T-helper 2 cell (primary cell): ENCODE results near the gene ZBTB18.

ENCODE experiments used
- DNase-seq, 5 experiments: peaks; one replicate each; pipeline versions ENCODE4 v3.0.0 to v3.0.0-alpha.2; 2012 to 2022

ZBTB18 gene

DNA sequence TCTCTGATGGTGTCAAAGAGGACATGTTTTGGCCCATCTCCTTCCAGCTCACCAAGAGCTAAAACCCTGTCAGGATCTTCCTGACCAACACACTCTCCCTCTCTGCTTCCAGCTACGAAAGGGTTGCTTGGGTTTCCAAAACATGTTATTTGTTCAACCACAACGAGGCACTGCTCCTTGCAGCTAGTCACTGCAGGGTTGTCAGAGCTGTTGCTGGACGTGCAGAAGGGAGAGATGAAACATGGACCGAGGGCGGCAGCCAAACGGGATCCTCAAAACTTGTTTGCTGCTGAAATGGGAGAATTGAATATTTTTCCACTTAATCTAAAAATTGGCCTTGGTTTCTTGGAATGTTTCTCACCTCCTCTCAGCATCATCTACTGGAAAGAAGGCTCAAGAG, 12.4 kb downstream of the ZBTB18 start:
- DNase-seq, result no peak

GRCh38 chr1:244064621-244065020, 13.5 kb downstream of the ZBTB18 start:
- no peak for DNase-seq

- no peak for DNase-seq
Observed at GRCh38 chr1:244065063-244065793, 14.1 kb downstream of the ZBTB18 start.

DNA sequence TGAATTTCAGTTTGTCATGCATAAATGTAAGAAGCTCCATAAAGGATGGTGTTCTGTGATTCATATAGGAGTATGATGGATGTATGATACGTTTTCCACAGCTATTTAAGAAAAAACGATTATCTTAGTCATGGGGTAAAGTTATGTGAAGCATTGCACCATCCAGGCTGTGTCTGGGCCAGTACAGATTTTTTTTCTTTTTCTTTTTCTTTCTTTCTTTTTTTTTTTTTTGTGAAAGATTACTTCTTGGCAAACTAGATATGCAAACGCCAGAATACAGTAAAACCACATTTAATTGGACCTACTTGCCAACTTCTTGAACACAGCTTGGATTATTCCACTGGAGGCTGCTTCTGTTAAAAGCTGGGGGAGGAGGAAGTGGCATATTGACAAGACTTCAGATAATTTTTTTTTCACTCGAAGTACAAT, 14.9 kb downstream of the ZBTB18 start:
- DNase-seq, result no peak

GRCh38 chr1:244066954-244067716, 16.1 kb downstream of the ZBTB18 start:
- no peak for DNase-seq

GRCh38 chr1:244067893-244068292, 16.8 kb downstream of the ZBTB18 start:
- DNase-seq, result no peak

GRCh38 chr1:244068567-244068966, 17.5 kb downstream of the ZBTB18 start:
- no peak for DNase-seq

DNA sequence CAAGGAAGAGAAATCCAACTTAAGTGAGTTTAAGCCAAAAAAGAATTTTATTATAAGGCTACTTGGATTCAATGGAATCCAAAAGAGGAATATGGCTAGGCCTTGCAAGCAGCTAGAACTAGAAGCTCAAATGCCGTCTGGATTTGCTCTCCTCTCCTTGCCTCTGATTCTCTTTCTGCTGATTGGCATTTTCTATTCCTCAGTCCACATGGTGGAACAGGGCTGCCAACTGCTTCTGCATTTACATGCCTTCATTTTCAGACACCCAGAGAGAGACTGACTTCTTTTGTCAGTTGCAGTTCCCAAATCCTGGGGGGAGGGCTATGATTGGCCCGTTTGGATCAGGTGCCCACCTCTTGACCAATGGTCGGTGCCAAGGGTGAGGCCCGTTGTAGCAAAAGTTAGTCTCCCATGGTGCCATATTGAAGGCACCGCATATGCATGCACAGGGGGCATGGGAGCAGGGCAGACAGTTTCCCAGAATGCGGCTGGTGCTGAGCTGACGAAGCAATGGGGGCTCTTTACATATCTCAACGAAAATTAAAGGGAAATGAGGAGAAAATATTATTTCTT, 18.3 kb downstream of the ZBTB18 start:
- no peak for DNase-seq

- peak in 4 of 5 experiments; percentile 29 to 82 (median 60) for DNase-seq
Observed at GRCh38 chr1:244074559-244075171, 23.6 kb downstream of the ZBTB18 start.

DNA sequence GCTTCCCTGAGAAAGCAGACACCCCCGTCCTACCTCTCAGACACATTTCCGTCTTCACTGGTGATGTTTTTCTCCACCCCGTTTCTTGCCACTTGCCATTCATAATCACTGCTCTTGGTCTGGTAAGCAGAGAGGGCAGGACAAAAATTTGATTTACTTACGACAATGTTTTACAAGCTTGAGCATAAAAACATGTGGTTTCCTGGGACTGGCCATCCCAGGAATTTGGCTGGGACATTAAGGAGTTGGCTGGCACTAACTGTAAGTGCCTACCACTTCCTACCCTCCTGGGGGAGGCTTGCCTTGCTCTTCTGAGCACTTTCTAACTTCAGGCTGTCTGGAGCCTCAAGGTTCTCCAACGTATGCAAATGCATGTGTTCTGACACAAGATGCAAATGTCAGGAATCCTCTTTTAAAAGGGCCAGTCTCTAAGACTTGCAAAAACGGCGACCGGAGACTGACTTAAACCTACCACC, 24.2 kb downstream of the ZBTB18 start:
- peak in 1 of 5 experiments; percentile 7 for DNase-seq

- no peak for DNase-seq
Observed at GRCh38 chr1:244076740-244077139, 25.7 kb downstream of the ZBTB18 start.

DNA sequence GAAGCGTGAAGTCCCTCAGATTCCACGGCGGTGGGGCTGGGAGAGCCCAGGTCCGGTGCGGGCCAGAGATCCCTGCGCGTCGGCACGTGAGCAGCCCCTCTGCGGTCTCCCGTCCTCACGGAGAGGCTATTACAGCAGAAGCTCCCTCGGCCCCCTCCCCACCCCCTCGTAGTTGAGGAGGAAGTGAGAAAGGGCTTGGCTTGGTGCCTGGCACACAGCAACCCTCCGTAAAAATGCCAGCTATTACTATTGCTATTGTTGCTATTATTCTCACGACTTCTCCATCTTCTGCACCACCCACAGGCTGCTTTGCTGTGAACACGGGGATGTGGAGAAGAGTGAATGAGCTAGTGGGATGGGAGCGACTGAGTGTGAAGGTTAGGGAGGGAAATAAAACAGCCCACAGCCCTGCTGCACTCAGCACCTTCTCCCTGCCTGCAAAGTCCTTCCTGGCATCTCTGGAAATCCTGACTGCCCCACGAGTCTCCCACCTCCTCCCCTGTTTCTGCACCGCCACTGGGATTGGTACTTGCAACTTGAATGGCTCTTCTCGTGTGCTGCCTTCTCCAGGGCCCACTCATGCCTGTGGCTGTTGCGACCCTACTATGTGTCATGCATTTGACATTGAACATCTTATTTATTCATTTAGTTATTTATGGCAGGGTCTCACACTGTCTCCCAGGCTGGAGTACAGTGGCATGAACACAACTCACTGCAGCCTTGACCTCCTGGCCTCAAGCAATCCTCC, 26.6 kb downstream of the ZBTB18 start:
- no peak for DNase-seq

DNA sequence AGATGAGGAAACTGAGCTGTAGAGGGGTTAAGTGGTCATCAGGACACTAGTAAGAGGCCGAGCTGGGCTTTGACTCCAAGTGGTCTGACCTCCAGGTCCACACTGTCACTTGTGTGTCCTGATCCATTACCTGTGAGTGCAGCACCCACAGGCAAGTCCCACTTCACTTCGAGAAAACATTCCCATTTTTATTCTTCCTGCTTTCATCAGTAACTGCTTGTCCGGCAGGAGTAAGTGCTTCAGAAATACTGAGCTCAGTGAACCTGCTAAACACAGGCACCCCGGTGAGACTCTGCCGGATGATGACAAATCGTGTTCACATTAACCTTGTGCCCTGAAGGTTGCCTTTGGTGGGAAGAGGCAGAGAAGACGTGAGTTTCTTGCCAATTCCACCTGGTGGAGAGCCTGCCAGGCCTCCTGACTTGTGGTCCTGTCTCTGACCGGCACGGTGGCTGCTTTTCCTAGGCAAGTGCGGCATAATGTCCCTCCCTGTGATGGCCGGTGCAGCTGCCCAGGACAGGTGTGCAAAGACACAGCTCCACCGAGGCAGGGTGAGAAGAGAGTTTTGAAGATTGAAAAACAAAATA, 29.4 kb downstream of the ZBTB18 start:
- no peak for DNase-seq

DNA sequence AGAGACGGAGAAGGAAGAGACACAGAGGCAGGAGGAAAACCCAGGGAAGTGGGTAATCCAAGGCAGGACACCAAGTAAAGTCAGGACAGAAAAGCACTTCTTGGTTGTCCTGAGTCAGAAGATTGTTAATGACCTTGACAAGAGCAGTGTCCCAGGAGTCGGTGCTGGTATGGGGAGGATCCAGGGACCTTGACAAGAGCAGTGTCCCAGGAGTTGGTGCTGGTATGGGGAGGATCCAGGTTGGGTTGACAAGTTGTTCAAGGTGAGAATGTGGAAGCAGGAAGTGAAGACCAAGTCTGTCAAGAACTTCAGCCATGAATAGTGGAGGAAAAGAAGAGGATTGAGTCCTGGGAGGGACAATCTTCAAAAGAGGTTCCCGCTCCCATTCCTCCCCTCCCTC, 31.9 kb downstream of the ZBTB18 start:
- DNase-seq, result no peak

GRCh38 chr1:244083383-244083943, 32.4 kb downstream of the ZBTB18 start:
- no peak for DNase-seq

- no peak for DNase-seq
Observed at GRCh38 chr1:244084763-244085162, 33.7 kb downstream of the ZBTB18 start.

DNA sequence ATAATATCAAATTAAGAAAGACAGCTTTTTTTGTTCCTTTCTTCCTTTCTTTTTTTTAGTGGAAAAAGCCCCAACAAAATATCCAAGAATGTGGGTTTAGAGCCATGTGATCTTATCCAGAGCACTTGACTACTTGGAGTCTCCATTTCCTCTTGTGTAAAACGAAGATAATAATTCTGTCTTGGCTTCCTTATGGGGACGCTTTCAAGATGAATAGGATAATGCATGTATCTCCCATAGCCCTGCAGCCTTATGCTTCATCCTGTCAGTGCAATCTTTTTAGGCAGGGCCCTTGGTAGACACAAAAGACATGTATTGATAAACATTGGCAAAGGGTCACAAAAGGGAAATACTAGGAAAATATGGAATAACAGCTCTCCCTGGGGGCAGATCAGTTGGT, 34.8 kb downstream of the ZBTB18 start:
- DNase-seq, result no peak

GRCh38 chr1:244087021-244087560, 36.0 kb downstream of the ZBTB18 start:
- DNase-seq, result no peak

DNA sequence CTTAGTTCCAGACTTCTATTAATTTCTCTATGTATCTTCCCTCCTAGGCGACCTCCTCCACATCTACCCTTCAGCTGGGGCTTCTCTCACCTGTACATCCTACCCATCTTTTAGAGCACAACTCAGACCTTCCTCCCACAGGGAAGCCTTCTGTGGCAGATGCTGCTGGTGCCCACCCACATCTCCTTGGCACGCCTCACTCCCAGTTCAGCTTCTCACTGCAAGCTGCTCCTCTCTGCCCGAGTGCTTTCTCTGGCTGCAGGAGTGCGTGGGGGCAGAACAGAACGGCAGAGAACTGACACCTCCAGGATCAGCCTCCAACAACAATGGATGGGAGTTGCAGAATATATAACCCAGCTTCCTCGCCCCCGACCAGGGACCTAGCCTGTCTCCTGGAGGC, 36.5 kb downstream of the ZBTB18 start:
- DNase-seq, result no peak

DNA sequence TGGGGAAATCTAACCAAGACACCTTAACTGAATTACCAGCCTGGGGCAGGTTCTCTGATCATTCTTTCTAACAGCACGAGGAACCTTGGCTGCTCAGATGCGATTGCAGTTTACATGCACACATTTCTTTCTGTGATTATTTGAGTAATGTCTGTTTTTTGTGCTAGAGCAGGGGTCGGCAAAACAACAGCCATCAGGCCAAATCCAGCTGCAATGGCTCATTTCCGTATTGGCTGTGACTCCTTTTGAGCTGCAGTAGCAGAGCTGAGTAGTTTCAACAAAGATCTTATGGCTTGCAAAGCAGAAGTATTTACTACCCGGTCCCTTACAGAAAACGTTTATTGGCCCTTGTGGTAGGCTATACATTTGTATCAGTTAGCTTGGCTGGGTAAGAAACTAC, 37.1 kb downstream of the ZBTB18 start:
- no peak for DNase-seq

- no peak for DNase-seq
Observed at GRCh38 chr1:244089561-244089960, 38.5 kb downstream of the ZBTB18 start.

GRCh38 chr1:244090645-244091044, 39.6 kb downstream of the ZBTB18 start:
- no peak for DNase-seq
